Measurements from ENCODE around the gene QRFPR.

Gene QRFPR

GRCh38 chr4:121304893-121305292 is 75.9 kb downstream of the QRFPR start:
- H2AFZ ChIP-seq (ENCODE audit: low read depth, low read length, severe bottlenecking), result no peak overlapping the region
- H3K27ac ChIP-seq (ENCODE audit: low read depth, low read length), result no peak overlapping the region
- no peaks in the 10 kb centered on the region for H3K79me2 ChIP-seq (ENCODE audit: insufficient read depth, low read length)
- H3K4me3 ChIP-seq (ENCODE audit: insufficient read depth, low read length, poor library complexity, severe bottlenecking), result no peak overlapping the region
- TF ChIP-seq EZH2phosphoT487 (conservative IDR thresholded peaks at IDR 0.05; ENCODE audit: low read length) (no peak), CTCF (IDR thresholded peaks at IDR 0.05; ENCODE audit: insufficient read depth, low read length, poor library complexity, severe bottlenecking) (no peak)
- H3K9ac ChIP-seq (ENCODE audit: low read length), result no peak overlapping the region
- no peaks in the 10 kb centered on the region for H3F3A ChIP-seq (ENCODE audit: insufficient read depth)
- H3K36me3 ChIP-seq (ENCODE audit: low read length), result no peaks in the 10 kb centered on the region
- no peak overlapping the region for H3K4me2 ChIP-seq (ENCODE audit: low read depth, low read length, poor library complexity, severe bottlenecking)
- no peaks in the 10 kb centered on the region for H4K20me1 ChIP-seq (ENCODE audit: low read depth, low read length)
- H3K9me2 ChIP-seq (replicated peaks; ENCODE audit: insufficient read depth, low read length), result no peaks in the 10 kb centered on the region
- no peaks in the 10 kb centered on the region for H3K9me3 ChIP-seq (ENCODE audit: insufficient read depth, low read length)
- no peaks in the 10 kb centered on the region for H3K27me3 ChIP-seq (ENCODE audit: low read length)

GRCh38 chr4:121299367-121299766 is 81.5 kb downstream of the QRFPR start:
- TF ChIP-seq CTCF (IDR thresholded peaks at IDR 0.05; ENCODE audit: insufficient read depth, low read length, poor library complexity, severe bottlenecking), result no peak
- Histone ChIP-seq H4K20me1 (ENCODE audit: low read depth, low read length) (no peaks in the 10 kb centered on the region), H3K27ac (ENCODE audit: low read depth, low read length) (no peak overlapping the region), H2AFZ (ENCODE audit: low read depth, low read length, severe bottlenecking) (no peak overlapping the region), H3K9ac (ENCODE audit: low read length) (no peak overlapping the region), H3K79me2 (ENCODE audit: insufficient read depth, low read length) (no peaks in the 10 kb centered on the region), H3K4me3 (ENCODE audit: insufficient read depth, low read length, poor library complexity, severe bottlenecking) (no peak overlapping the region), H3F3A (ENCODE audit: insufficient read depth) (no peaks in the 10 kb centered on the region), H3K9me3 (ENCODE audit: insufficient read depth, low read length) (no peaks in the 10 kb centered on the region), H3K36me3 (ENCODE audit: low read length) (no peaks in the 10 kb centered on the region), H3K27me3 (ENCODE audit: low read length) (no peaks in the 10 kb centered on the region), H3K9me2 (replicated peaks; ENCODE audit: insufficient read depth, low read length) (no peaks in the 10 kb centered on the region), H3K4me2 (ENCODE audit: low read depth, low read length, poor library complexity, severe bottlenecking) (no peak overlapping the region)

- Histone ChIP-seq H3K27me3 (ENCODE audit: low read length) (no peaks in the 10 kb centered on the region), H3K9me2 (replicated peaks; ENCODE audit: insufficient read depth, low read length) (no peaks in the 10 kb centered on the region), H3K79me2 (ENCODE audit: insufficient read depth, low read length) (no peaks in the 10 kb centered on the region), H3F3A (ENCODE audit: insufficient read depth) (no peaks in the 10 kb centered on the region), H2AFZ (ENCODE audit: low read depth, low read length, severe bottlenecking) (no peak overlapping the region), H3K9me3 (ENCODE audit: insufficient read depth, low read length) (no peaks in the 10 kb centered on the region), H3K4me3 (ENCODE audit: insufficient read depth, low read length, poor library complexity, severe bottlenecking) (no peak overlapping the region), H4K20me1 (ENCODE audit: low read depth, low read length) (no peaks in the 10 kb centered on the region), H3K36me3 (ENCODE audit: low read length) (no peaks in the 10 kb centered on the region), H3K4me2 (ENCODE audit: low read depth, low read length, poor library complexity, severe bottlenecking) (no peak overlapping the region), H3K27ac (ENCODE audit: low read depth, low read length) (no peak overlapping the region), H3K9ac (ENCODE audit: low read length) (no peak overlapping the region)
- TF ChIP-seq EZH2phosphoT487 (conservative IDR thresholded peaks at IDR 0.05; ENCODE audit: low read length), result no peak
- TF ChIP-seq CTCF (IDR thresholded peaks at IDR 0.05; ENCODE audit: insufficient read depth, low read length, poor library complexity, severe bottlenecking), result no peak
Observed at GRCh38 chr4:121283319-121283718, 97.5 kb downstream of the QRFPR start.

GRCh38 chr4:121280425-121280824 is 100.4 kb downstream of the QRFPR start:
- Histone ChIP-seq H3K79me2 (ENCODE audit: insufficient read depth, low read length) (no peaks in the 10 kb centered on the region), H3K9ac (ENCODE audit: low read length) (no peak overlapping the region), H3F3A (ENCODE audit: insufficient read depth) (no peaks in the 10 kb centered on the region), H3K27ac (ENCODE audit: low read depth, low read length) (no peak overlapping the region), H3K4me2 (ENCODE audit: low read depth, low read length, poor library complexity, severe bottlenecking) (no peak overlapping the region), H3K36me3 (ENCODE audit: low read length) (no peaks in the 10 kb centered on the region), H2AFZ (ENCODE audit: low read depth, low read length, severe bottlenecking) (no peak overlapping the region), H4K20me1 (ENCODE audit: low read depth, low read length) (no peaks in the 10 kb centered on the region), H3K27me3 (ENCODE audit: low read length) (no peaks in the 10 kb centered on the region), H3K9me2 (replicated peaks; ENCODE audit: insufficient read depth, low read length) (no peaks in the 10 kb centered on the region), H3K4me3 (ENCODE audit: insufficient read depth, low read length, poor library complexity, severe bottlenecking) (no peak overlapping the region), H3K9me3 (ENCODE audit: insufficient read depth, low read length) (no peaks in the 10 kb centered on the region)
- TF ChIP-seq EZH2phosphoT487 (conservative IDR thresholded peaks at IDR 0.05; ENCODE audit: low read length), result no peak
- no peak for TF ChIP-seq CTCF (IDR thresholded peaks at IDR 0.05; ENCODE audit: insufficient read depth, low read length, poor library complexity, severe bottlenecking)

All from SU-DHL-6 (cell line).